IPS DF 6.9 (cell line): ENCODE results near the gene DDAH1.

Experiments used
- DNase-seq: peaks from one replicate; pipeline ENCODE4 v3.0.0-alpha.2; 2013; ENCODE audit warnings: low read depth, low spot score
- H3K27ac ChIP-seq: one replicate; pipeline ENCODE4 v1.5.1; 2013; ENCODE audit warnings: low read length, control low read depth
- H3K27me3 ChIP-seq: 2 replicates; pipeline ENCODE4 v1.6.1; 2013; ENCODE audit warnings: mild to moderate bottlenecking, low read length; ENCODE audit not compliant: control insufficient read depth, insufficient read depth
- H3K36me3 ChIP-seq: 2 replicates; pipeline ENCODE4 v1.6.1; 2013; ENCODE audit warnings: low read length; ENCODE audit not compliant: control insufficient read depth, insufficient read depth
- H3K4me1 ChIP-seq: 2 replicates; pipeline ENCODE4 v1.6.1; 2013; ENCODE audit warnings: low read length; ENCODE audit not compliant: control insufficient read depth, insufficient read depth
- H3K4me3 ChIP-seq: 2 replicates; pipeline ENCODE4 v1.5.1; 2013; ENCODE audit warnings: mild to moderate bottlenecking, low read length
- H3K9me3 ChIP-seq: 2 replicates; pipeline ENCODE4 v1.6.1; 2013; ENCODE audit warnings: low read length, inconsistent platforms; ENCODE audit not compliant: control insufficient read depth, insufficient read depth
- WGBS: extraction: QIAGEN DNeasy Blood & Tissue Kit; methylation state at CpG from one replicate; pipeline ENCODE4 v1.1.7; 2013; ENCODE audit warnings: mixed read lengths, missing lambda C conversion rate; ENCODE audit not compliant: insufficient read length, insufficient coverage; 5-methylcytosine and 5-hydroxymethylcytosine counted together

Gene DDAH1

DNA sequence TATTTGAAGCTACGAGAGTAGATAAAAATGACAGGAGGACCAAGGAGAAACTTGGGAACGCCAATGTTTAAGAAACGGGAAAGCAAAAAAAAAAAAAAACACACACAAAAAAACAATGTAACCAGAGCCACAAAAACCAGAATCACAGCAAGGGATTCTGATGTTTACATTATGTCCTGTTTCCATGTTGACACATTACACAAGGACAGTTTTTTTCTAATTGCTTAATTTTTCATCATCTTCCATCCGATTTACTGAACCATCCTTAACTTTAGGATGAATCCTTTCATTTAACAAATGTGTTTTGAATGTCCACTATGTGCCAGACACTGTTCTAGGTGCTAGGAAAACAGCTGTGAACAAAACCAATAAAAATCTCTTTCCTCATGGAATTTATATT lies 187.2 kb downstream of the DDAH1 start:
- WGBS, result no CpG with 5 or more reads among the region's 4 CpGs
- DNase-seq, result no peak
- no peaks in the 10 kb centered on the region for H3K36me3 ChIP-seq
- H3K4me3 ChIP-seq, result no peak overlapping the region
- H3K9me3 ChIP-seq, result no peaks in the 10 kb centered on the region
- no peaks in the 10 kb centered on the region for H3K27me3 ChIP-seq
- peaks cover 4% of the 10 kb centered on the region; the same call in 1 of the 2 replicates for H3K4me1 ChIP-seq
- no peak overlapping the region for H3K27ac ChIP-seq

DNA sequence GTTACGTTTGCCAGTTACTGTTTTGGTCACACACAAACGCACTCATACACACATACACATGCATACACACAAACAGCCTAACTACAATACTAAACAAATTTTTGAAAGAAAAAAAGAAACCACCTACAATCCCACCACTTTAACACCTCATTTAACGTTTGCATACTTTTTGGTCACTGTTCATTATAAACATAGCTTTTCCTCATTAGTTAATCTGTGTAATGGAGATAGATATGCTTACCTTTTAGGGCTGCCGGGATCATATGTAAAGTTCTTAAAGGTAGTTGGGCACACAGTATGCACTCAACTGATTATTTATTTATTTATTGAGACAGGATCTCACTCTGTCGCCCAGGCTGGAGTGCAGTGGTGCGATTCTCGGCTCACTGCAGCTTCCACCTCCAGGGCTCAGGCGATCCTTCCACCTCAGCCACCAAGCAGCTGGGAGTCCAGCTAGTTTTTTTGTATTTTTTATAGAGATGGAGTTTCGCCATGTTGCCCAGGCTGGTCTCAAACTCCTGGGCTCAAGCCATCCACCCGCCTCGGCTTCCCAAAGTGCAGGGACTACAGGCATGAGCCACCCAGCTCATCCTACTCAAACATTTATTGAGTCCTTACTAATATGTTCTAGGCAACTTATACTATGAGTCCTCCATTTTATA lies 187.8 kb downstream of the DDAH1 start:
- Histone ChIP-seq H3K36me3 (no peaks in the 10 kb centered on the region), H3K4me1 (peaks cover 3% of the 10 kb centered on the region; the same call in 1 of the 2 replicates), H3K27ac (no peak overlapping the region), H3K27me3 (no peaks in the 10 kb centered on the region), H3K4me3 (peak overlapping the region; percentile 10; the same call in 1 of the 2 replicates), H3K9me3 (no peaks in the 10 kb centered on the region)
- DNase-seq, result no peak
- no CpG with 5 or more reads among the region's 11 CpGs for WGBS

GRCh38 chr1:85276215-85276977 lies 188.6 kb downstream of the DDAH1 start, which contains the start of gene BCL10:
Gene BCL10 (minus strand): TSS chr1:85276632. CDS start chr1:85276352, 280 bp downstream.
- no peaks in the 10 kb centered on the region for H3K36me3 ChIP-seq
- H3K4me1 ChIP-seq, result peaks cover 3% of the 10 kb centered on the region; the same call in 1 of the 2 replicates
- H3K27me3 ChIP-seq, result no peaks in the 10 kb centered on the region
- H3K27ac ChIP-seq, result no peak within 1 kb of the TSS
- H3K9me3 ChIP-seq, result no peaks in the 10 kb centered on the region
- peak; percentile 93 for DNase-seq
- H3K4me3 ChIP-seq, result peak within 1 kb of the TSS; percentile 69
- WGBS, result no CpG with 5 or more reads among the region's 78 CpGs

DNA sequence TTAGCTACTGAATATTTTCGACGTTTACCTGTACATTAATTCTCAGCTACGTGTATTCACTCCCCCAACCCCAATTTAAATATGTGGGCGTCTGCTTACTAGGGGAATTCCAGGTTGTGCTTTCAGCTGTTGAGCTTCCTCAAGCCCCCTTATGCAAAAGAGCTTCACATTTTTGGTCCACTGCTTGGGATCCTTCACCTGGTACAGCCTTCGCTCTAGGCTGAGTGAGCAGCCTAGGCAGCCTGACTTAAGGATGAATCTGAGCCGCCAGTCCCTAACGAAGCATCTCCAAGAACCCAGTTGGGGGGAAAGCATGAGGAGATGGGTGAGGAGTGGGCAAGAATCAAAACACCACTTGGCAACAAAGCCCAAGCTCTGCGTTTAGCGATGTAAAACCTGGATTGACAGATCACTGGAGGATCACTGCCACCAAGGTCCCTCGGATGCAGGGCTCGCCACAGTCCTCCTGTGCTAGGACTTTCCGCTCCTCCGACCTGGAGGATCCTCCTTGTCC lies 189.2 kb downstream of the DDAH1 start:
- H3K36me3 ChIP-seq, result no peaks in the 10 kb centered on the region; the same call in 1 of the 2 replicates
- WGBS, result no CpG with 5 or more reads among the region's 13 CpGs

GRCh38 chr1:85274969-85275453 lies 189.9 kb downstream of the DDAH1 start:
- DNase-seq, result no peak
- Histone ChIP-seq H3K4me1 (peaks cover 3% of the 10 kb centered on the region; the same call in 1 of the 2 replicates), H3K36me3 (peaks cover 4% of the 10 kb centered on the region; the same call in 1 of the 2 replicates), H3K27ac (no peak overlapping the region), H3K27me3 (no peaks in the 10 kb centered on the region), H3K9me3 (no peaks in the 10 kb centered on the region), H3K4me3 (no peak overlapping the region)
- WGBS, result no CpG with 5 or more reads among the region's 1 CpG

More for the DNA sequence above, 189.2 kb downstream of the DDAH1 start:
- DNase-seq, result no peak
- Histone ChIP-seq H3K4me1 (peaks cover 3% of the 10 kb centered on the region; the same call in 1 of the 2 replicates), H3K4me3 (peak overlapping the region; percentile 69), H3K27ac (no peak overlapping the region), H3K27me3 (no peaks in the 10 kb centered on the region), H3K9me3 (no peaks in the 10 kb centered on the region)

DNA sequence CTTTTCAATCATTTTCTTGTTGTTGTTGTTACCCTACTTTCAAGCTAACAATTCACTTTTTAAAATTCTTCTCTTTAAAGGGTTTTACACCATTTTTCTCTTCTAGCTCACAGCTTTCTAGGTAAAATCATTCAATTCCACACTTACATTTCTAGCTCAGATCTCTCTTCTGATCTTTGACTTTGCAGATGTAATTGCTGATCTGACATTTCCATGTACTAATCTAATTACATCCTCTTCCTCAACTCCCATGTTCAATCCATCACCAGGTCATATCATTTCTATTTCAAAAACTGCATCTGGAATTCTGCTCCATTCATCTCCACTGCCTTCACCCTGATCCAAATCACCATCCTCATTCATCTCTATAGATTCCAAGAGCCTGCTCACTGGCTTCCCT lies 191.6 kb downstream of the DDAH1 start:
- Histone ChIP-seq H3K36me3 (peaks cover 7% of the 10 kb centered on the region; the same call in 1 of the 2 replicates), H3K27ac (no peak overlapping the region), H3K27me3 (no peaks in the 10 kb centered on the region), H3K4me1 (no peaks in the 10 kb centered on the region), H3K9me3 (no peaks in the 10 kb centered on the region), H3K4me3 (no peak overlapping the region)
- no peak for DNase-seq

GRCh38 chr1:85268801-85269585 lies 196.0 kb downstream of the DDAH1 start:
- Histone ChIP-seq H3K4me1 (no peaks in the 10 kb centered on the region), H3K27ac (no peak overlapping the region), H3K36me3 (peaks cover 7% of the 10 kb centered on the region; the same call in 1 of the 2 replicates), H3K9me3 (no peaks in the 10 kb centered on the region), H3K27me3 (no peaks in the 10 kb centered on the region), H3K4me3 (no peak overlapping the region)
- no peak for DNase-seq
- WGBS, result no CpG with 5 or more reads among the region's 5 CpGs
